DMS53 (cell line): Measurements from ENCODE around the gene CDC26.
A peak's percentile ranks its signal among the peaks of the same experiment; 100 is the strongest.
"Not testable (repeated sequence)": the region's sequence is repeated elsewhere in the genome, so short reads cannot be mapped to it uniquely, and the experiment has no call there.

Source experiments
- DNase-seq: peaks from one replicate; lab custom pipeline; 2025; lab: John Stamatoyannopoulos, UW

CDC26 gene

DNA sequence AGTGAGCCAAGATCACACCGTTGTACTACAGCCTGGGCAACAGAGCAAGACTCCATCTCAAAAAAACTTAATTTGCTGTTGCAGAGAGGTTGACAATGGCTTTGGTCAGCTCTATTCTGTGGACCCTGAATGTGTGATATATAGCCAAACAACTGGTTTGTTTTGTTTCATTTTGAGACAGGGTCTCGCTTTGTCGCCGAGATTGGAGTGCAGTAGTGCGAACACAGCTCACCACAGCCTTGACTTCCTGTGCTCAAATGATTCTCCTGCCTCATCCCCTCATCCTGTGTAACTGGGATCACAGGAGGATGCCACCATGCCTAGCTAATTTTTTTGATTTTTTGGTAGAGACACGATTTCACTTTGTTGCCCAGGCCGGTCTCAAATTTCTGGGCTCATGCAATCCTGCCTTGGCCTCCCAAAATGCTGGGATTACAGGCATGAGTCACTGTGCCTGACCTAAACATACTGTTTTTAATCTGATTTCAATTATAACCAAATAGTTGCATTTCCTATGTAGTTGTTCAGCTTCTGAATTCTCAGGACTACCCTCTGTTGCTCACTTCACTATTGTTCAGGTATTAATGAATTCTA lies 18.0 kb upstream of the CDC26 start:
- no peak for DNase-seq

GRCh38 chr9:113290052-113290607 lies 14.8 kb upstream of the CDC26 start:
- no peak for DNase-seq

DNA sequence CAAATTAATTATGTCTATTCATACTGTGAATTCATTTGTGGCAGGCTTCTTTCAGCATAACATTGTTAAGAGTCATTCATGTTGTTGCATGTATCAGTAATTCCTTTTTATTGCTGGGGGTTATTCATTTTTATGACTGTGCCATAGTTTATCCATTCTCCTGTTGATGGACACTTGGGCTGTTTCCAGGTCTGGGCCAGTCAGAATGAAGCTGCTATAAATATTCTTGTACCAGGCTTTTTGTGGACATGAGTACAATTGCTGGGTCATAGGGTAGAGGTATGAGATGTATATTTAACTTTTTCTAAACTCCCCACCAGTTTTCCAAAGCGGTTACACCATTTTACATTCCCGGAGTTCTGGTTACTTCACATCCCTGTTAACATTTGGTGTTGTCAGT lies 13.7 kb upstream of the CDC26 start:
- DNase-seq, result no peak

GRCh38 chr9:113281356-113281755 lies 6.0 kb upstream of the CDC26 start:
- no peak for DNase-seq

- DNase-seq, result no peak
These were observed 3.5 kb upstream of the CDC26 start for GRCh38 chr9:113278840-113279239.

DNA sequence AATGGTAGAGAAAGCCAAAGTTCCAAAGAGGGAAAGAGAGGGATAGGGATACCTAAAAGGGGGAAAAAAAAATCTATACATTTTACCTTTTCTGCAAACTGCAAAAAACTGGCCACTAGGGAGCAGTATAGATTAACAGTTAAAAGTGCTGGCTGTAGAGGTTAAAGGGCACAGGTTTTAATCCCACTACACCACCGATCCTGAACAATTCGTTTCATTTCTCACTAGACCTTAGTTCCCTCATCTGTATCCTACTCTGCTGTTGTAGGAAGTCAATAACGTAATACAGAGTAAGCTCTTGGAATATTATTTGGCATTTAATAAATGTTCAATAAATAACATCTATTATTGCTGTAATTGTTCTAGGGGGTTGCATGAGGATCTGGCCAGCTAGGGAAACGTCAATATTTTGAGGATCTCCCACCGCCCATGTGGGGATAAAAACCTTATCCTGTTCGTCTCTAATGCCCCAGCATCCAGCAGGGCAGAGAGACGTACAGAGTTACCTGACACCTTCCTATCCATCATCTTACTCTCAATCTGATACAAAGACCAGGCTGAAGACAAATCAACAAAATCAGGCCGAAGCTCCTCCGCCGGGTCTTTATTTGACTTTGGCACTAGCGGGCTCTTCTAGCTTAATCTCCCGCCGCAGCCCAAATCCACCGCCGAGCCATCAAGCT lies 757 bp downstream of the CDC26 start:
- DNase-seq, result peak; percentile 84

DNA sequence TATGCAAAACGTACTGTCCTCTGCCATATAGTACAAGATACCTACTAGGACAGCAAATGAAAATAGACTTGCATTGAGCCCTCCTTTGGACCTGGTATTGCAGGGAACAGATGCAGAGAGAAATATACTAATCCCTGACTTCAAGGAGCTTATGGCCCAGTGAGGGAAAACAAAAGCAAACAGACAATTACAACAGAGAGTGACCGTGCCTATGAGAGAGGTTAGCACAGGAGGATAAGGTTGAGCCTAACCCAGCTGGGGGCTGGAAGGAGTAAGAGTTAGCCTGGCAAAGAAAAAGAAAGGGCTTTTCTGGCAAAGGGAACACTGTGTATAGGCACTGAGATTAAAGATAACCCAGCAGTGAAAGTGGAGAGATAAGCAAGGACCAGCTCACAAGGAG lies 5.5 kb downstream of the CDC26 start:
- no peak for DNase-seq

- DNase-seq, result no peak
These were observed 6.0 kb downstream of the CDC26 start for GRCh38 chr9:113269355-113269754.

DNA sequence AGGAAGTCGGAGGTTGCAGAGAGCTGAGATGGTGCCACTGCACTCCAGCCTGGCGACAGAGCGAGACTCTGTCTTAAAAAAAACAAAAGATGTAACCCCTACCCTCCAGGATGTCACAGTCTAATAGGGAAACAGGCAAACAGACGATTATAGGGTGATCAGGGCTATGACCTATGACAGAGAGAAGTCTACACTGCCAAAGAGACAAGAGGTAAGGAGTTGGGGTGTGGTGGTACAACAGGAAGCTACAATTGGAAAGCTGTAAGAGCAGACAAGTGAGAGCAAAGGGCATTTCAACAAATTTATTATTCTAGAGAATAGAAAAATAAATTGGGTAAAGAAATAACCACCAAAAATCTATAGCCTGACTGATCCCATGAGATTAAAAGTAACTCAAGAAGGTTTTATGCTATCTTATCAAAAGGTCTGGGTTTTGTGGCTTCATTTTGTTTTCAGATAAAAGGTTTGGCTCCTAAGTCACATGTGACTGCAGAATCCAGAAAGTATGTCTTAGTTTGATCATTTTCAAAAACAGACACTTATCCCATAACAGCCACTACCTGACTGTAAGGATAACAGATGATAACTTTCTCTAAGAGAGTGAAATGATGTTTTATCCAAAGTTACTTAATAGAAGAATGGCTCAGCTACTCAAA lies 7.3 kb downstream of the CDC26 start:
- DNase-seq, result no peak

DNA sequence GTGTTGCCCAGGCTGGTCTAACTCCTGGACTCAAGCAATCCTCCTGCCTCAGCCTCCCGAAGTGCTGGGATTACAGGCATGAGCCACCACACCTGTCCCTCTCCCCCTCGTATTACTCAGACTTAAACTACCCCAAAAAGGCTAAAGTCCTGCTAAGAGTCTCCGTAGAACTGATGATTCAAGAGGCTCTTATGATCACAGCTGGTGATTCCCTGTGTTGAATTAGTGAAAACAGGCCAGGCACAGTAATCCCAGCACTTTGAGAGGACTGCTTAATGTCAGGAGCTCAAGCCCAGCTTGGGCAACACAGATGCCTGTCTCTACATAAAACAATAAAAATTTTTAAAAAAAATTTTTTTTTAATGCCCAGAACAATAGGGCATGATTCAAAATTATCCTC lies 9.2 kb downstream of the CDC26 start:
- DNase-seq, result peak; percentile 33

GRCh38 chr9:113261917-113262671 lies 13.3 kb downstream of the CDC26 start:
- DNase-seq, result no peak

GRCh38 chr9:113258282-113258681 lies 17.1 kb downstream of the CDC26 start:
- no peak for DNase-seq

DNA sequence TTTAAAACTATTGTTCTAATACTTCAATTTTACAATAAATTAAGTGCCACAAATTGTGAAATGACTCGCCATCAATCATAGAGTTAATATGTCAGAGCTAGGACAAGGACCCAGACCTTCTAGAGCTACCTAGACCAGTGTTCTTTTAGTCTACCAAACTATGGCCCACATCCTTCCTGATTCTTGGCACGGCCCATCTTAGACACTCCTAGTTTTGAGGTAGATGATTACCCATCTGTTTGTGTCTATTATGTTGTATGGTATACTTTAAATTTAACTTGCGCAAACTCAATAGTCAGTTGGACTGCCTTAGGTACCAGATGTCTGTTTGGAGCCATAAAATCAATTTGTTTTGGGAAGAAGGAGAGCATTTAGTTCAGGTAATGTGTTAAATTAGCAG lies 17.5 kb downstream of the CDC26 start:
- DNase-seq, result no peak

DNA sequence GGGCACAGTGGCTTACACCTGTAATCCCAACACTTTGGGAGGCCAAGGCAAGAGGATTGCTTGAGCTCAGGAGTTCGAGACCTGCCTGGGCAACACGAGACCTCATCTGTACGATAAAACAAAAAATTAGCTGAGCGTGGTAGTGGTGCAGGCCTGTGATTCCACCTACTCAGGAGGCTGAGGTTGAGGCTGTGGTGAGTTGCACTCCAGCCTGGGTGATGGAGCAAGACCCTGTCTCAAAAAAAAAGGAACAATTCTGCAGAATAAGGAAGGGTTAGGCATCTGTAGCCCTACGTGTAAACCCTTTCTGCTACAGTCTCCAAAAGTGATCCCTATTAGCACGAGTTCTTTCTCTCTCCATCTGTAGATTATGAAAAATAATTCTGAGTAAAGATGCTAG lies 19.9 kb downstream of the CDC26 start:
- DNase-seq, result no peak

DNA sequence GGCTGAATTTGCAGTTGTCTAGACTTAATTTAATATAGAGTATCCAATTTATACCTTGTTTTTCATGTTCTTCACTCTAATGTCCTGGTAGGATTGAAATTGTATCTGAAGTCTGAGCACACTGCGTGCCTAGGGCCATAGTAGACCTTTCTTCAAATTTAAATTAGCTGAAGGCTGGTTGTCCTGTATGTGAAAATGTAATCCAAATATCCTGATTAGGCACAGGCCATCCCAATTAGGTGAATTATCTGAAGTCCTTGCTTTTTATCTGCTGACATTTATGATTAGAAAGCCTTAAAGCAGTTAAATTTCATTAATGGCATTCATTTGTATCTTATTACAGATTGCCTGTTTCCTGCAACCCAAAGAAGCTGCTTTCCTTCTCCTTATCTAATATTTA lies 20.4 kb downstream of the CDC26 start:
- no peak for DNase-seq

GRCh38 chr9:113250807-113251206 lies 24.6 kb downstream of the CDC26 start:
- DNase-seq, result no peak

GRCh38 chr9:113249661-113250060 lies 25.7 kb downstream of the CDC26 start:
- not testable (repeated sequence) for DNase-seq

GRCh38 chr9:113247640-113248039 lies 27.7 kb downstream of the CDC26 start:
- DNase-seq, result no peak

- no peak for DNase-seq
These were observed 28.4 kb downstream of the CDC26 start for GRCh38 chr9:113246928-113247327.

DNA sequence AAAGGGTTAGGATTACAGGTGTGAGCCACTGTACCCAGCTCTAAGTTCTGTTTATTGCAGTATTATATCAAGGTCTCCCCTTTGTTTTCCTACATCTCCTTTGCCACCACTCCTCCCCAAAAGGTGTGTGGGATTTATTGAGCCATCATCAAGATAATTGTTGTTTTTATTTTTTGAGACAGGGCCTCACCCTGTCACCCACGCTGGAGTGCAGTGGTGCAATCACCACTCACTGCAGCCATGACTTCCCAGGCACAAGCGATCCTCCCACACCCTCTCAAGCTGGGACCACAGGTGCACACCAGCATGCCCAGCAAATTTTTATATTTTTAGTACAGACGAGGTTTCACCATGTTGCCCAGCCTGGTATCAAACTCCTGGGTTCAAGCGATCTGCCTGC lies 29.5 kb downstream of the CDC26 start:
- DNase-seq, result no peak

DNA sequence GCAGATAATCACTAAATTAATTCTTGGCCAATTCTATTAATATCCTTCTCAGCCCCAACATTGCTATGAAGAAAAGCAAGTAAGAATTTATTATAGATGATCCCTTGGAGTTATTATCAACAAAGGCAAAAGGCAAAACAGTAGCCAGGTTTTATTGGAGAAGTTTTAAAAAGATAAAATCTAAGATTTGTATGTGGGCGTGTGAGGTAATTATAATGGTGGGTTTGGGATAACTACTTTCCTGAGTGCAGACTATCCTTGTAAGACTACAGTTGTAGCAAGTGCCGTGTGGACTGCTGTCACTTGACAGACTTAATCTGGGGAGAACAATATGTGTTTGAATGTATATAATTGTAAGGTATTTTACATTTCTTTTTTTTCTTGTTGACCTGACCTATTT lies 30.8 kb downstream of the CDC26 start:
- DNase-seq, result no peak

DNA sequence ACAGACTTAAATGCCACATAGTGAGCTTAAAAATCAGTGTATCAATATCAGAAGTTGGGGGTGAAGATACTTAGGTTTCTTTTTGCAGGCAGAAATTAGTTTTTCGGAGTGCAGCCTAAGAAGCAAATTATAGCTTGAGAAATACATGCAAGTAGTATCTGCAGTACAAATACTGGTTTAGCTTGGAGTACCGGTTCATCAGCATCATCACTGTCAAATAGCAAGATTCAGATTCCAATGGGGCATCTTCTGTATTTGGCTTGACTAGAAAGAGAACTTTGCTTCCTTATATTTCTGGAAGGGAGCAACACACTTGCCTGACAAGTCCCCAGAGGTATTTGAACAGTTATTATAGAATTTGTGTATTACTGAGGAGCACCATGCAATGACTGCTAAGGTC lies 34.2 kb downstream of the CDC26 start:
- no peak for DNase-seq

GRCh38 chr9:113238859-113239232 lies 36.5 kb downstream of the CDC26 start:
- DNase-seq, result no peak
